ENCODE data around the gene CYBRD1. TPM values are rescaled to one million over a fixed set of nuclear protein-coding genes. Genes with fewer than 3 reads are reported as not detected.

CYBRD1 gene
- total and polyA plus RNA-seq, 9 donors: 147 to 248 (median 191) TPM

DNA sequence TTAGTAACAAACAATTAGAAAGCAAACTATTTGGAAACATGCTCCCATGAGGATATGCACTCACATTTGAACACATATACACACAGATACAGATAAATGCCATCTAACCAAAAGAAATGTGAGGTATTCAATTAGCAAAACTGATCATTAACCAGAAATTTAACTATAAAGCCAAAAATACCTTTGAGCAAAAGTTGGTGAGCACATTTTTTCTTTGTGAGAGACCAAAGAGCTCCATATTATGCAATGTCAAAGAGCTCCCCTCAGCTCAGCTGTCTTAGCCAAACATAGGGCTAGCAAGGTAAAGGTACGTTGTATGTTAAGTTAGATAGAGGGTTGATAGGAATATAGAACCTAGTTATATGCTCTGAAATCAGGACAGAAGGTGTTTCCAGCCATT, 43.8 kb downstream of the CYBRD1 start:
- intact Hi-C loops (cut with DNase I): no loop called here
- H3K9me3 ChIP-seq: no peaks in the 10 kb centered on the region
- WGBS, 3 donors: 0 to 47% (median 0%) methylated on average over 1 of the region's 1 CpG
- H3K36me3 ChIP-seq: no peaks in the 10 kb centered on the region
- H3K4me3 ChIP-seq: no peak overlapping the region
- H3K27me3 ChIP-seq: no peaks in the 10 kb centered on the region
- no peaks in the 10 kb centered on the region for H3K4me1 ChIP-seq (ENCODE audit: insufficient read depth)
- no peak overlapping the region for H3K27ac ChIP-seq
- no peak for DNase-seq
- TF ChIP-seq, protein P1, sequence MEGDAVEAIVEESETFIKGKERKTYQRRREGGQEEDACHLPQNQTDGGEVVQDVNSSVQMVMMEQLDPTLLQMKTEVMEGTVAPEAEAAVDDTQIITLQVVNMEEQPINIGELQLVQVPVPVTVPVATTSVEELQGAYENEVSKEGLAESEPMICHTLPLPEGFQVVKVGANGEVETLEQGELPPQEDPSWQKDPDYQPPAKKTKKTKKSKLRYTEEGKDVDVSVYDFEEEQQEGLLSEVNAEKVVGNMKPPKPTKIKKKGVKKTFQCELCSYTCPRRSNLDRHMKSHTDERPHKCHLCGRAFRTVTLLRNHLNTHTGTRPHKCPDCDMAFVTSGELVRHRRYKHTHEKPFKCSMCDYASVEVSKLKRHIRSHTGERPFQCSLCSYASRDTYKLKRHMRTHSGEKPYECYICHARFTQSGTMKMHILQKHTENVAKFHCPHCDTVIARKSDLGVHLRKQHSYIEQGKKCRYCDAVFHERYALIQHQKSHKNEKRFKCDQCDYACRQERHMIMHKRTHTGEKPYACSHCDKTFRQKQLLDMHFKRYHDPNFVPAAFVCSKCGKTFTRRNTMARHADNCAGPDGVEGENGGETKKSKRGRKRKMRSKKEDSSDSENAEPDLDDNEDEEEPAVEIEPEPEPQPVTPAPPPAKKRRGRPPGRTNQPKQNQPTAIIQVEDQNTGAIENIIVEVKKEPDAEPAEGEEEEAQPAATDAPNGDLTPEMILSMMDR (IDR thresholded peaks at IDR 0.05): no peak
- TF ChIP-seq POLR2A (IDR thresholded peaks at IDR 0.05) (no peak), EP300 (IDR thresholded peaks at IDR 0.05) (no peak)

GRCh38 chr2:171566753-171567152, 44.5 kb downstream of the CYBRD1 start:
- WGBS, 3 donors: 89 to 92% (median 91%) methylated on average over 4 of the region's 4 CpGs
- TF ChIP-seq, protein P1 (IDR thresholded peaks at IDR 0.05): no peak
- no peak for TF ChIP-seq EP300 (IDR thresholded peaks at IDR 0.05)
- TF ChIP-seq POLR2A (IDR thresholded peaks at IDR 0.05): no peak
- H3K27ac ChIP-seq: no peak overlapping the region

GRCh38 chr2:171568089-171568488, 45.8 kb downstream of the CYBRD1 start:
- no peaks in the 10 kb centered on the region for H3K4me1 ChIP-seq (ENCODE audit: insufficient read depth)
- no peaks in the 10 kb centered on the region for H3K36me3 ChIP-seq
- H3K27me3 ChIP-seq: no peaks in the 10 kb centered on the region
- TF ChIP-seq POLR2A (IDR thresholded peaks at IDR 0.05) (no peak), EP300 (IDR thresholded peaks at IDR 0.05) (no peak)
- TF ChIP-seq, protein P1 (IDR thresholded peaks at IDR 0.05): no peak
- no peak for DNase-seq
- H3K4me3 ChIP-seq: no peak overlapping the region
- no peak overlapping the region for H3K27ac ChIP-seq
- no peaks in the 10 kb centered on the region for H3K9me3 ChIP-seq
- WGBS, 3 donors: 21 to 61% (median 46%) methylated on average over 3 of the region's 3 CpGs
- intact Hi-C loops (cut with DNase I): no loop called here

More at GRCh38 chr2:171566753-171567152, 44.5 kb downstream of the CYBRD1 start:
- H3K9me3 ChIP-seq: no peaks in the 10 kb centered on the region
- H3K36me3 ChIP-seq: no peaks in the 10 kb centered on the region
- H3K27me3 ChIP-seq: no peaks in the 10 kb centered on the region
- intact Hi-C loops (cut with DNase I): no loop called here
- H3K4me1 ChIP-seq (ENCODE audit: insufficient read depth): no peaks in the 10 kb centered on the region
- H3K4me3 ChIP-seq: no peak overlapping the region
- DNase-seq: no peak

GRCh38 chr2:171571721-171572120, 49.4 kb downstream of the CYBRD1 start:
- Histone ChIP-seq H3K4me3 (no peak overlapping the region), H3K4me1 (ENCODE audit: insufficient read depth) (no peaks in the 10 kb centered on the region), H3K27me3 (no peaks in the 10 kb centered on the region), H3K9me3 (no peaks in the 10 kb centered on the region), H3K36me3 (no peaks in the 10 kb centered on the region), H3K27ac (no peak overlapping the region)
- DNase-seq: no peak
- no peak for TF ChIP-seq POLR2A (IDR thresholded peaks at IDR 0.05)
- TF ChIP-seq EP300 (IDR thresholded peaks at IDR 0.05): no peak
- TF ChIP-seq, protein P1 (IDR thresholded peaks at IDR 0.05): no peak
- intact Hi-C loops (cut with DNase I): loop anchor here in 2 of 4 donors (10.0 kb wide), 1 partner anchor 533 kb away; the partner anchor contains the start of gene DLX2 (in 2 of the 2)
- 62 to 74% (median 72%) methylated on average over 7 of the region's 7 CpGs for WGBS, 3 donors

Measured in ovary (tissue), 9 donors.